OCI-LY7 (cell line): ENCODE results near the gene CDC123.

Experiments
- EZH2phosphoT487 ChIP-seq: fragments of 200-600 bp; sonication (generic); IDR thresholded peaks from 2 replicates; pipeline ENCODE4 v1.6.1; 2018; ENCODE audit warnings: low read depth, borderline replicate concordance, mild to moderate bottlenecking, mixed run types, antibody characterized with exemption, low read length, moderate library complexity, mixed read lengths
- TF ChIP-seq, protein P1 (sequence below): fragments of 200-600 bp; sonication (generic); conservative IDR thresholded peaks from 2 replicates; pipeline ENCODE4 v1.5.1; 2014; ENCODE audit warnings: mild to moderate bottlenecking, antibody characterized with exemption, low read length, moderate library complexity, mixed read lengths

DNA sequence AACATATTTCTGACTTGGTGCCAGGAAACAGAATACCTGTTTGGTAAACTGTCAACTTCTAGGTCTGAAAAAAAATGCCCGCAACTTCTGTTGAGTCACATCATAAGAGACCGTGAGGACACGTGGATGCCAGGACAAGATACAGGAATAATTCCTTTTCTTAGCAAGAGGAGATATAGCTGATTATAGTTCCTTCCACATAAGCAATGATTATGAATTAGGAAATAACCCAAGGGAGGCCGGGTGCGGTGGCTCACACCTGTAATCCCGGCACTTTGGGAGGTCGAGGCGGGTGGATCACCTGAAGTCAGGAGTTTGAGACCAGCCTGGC, 75.2 kb downstream of the CDC123 start:
- TF ChIP-seq, protein P1, sequence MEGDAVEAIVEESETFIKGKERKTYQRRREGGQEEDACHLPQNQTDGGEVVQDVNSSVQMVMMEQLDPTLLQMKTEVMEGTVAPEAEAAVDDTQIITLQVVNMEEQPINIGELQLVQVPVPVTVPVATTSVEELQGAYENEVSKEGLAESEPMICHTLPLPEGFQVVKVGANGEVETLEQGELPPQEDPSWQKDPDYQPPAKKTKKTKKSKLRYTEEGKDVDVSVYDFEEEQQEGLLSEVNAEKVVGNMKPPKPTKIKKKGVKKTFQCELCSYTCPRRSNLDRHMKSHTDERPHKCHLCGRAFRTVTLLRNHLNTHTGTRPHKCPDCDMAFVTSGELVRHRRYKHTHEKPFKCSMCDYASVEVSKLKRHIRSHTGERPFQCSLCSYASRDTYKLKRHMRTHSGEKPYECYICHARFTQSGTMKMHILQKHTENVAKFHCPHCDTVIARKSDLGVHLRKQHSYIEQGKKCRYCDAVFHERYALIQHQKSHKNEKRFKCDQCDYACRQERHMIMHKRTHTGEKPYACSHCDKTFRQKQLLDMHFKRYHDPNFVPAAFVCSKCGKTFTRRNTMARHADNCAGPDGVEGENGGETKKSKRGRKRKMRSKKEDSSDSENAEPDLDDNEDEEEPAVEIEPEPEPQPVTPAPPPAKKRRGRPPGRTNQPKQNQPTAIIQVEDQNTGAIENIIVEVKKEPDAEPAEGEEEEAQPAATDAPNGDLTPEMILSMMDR = no peak
- no peak for TF ChIP-seq EZH2phosphoT487
